ENCODE measurements around the gene PPP6R3.

GRCh38 chr11:68583041-68583446 lies 122.5 kb downstream of the PPP6R3 start:
- no peak for TF ChIP-seq ZFP30 (CRISPR knock-in tag; IDR thresholded peaks at IDR 0.05)
- no peak for TF ChIP-seq GLIS3 (CRISPR knock-in tag; IDR thresholded peaks at IDR 0.05)
- no peak for TF ChIP-seq ZNF565 (CRISPR knock-in tag; conservative IDR thresholded peaks at IDR 0.05; ENCODE audit: low read depth)
- TF ChIP-seq BACH2 (CRISPR knock-in tag; IDR thresholded peaks at IDR 0.05; ENCODE audit: borderline replicate concordance) = no peak
- TF ChIP-seq POU6F1 (CRISPR knock-in tag; IDR thresholded peaks at IDR 0.05; ENCODE audit: borderline replicate concordance, low read depth) = no peak
- no peak for TF ChIP-seq RARB (CRISPR knock-in tag; IDR thresholded peaks at IDR 0.05)
- no peak for TF ChIP-seq PATZ1 (CRISPR knock-in tag; IDR thresholded peaks at IDR 0.05; ENCODE audit: borderline replicate concordance)
- TF ChIP-seq ZNF8 (CRISPR knock-in tag; IDR thresholded peaks at IDR 0.05) = no peak
- no peak for TF ChIP-seq ZC3H10 (CRISPR knock-in tag; IDR thresholded peaks at IDR 0.05)
